H9 (cell line): ENCODE data around the gene FAM20A. TPM values are rescaled to one million over a fixed set of nuclear protein-coding genes. Genes with fewer than 3 reads are reported as not detected.

Source experiments
- DNase-seq: peaks from one replicate; pipeline ENCODE4 v3.0.0-alpha.2; 2017
- H2AFZ ChIP-seq: one replicate; pipeline ENCODE4 v1.6.1; 2013; ENCODE audit warnings: mild to moderate bottlenecking, low read length, control low read depth, moderate library complexity
- H2AK5ac ChIP-seq: 2 replicates; pipeline ENCODE4 v1.6.1; 2013; ENCODE audit warnings: low read length, control low read depth, mixed read lengths; ENCODE audit not compliant: insufficient read length
- H2BK120ac ChIP-seq: one replicate; pipeline ENCODE4 v1.6.1; 2013; ENCODE audit warnings: low read depth, mild to moderate bottlenecking, low read length, control low read depth, inconsistent platforms; ENCODE audit not compliant: poor library complexity, severe bottlenecking
- H2BK12ac ChIP-seq: 2 replicates; pipeline ENCODE4 v1.6.1; 2013; ENCODE audit warnings: low read length, control low read depth, mixed read lengths, low read depth; ENCODE audit not compliant: insufficient read length
- H2BK15ac ChIP-seq: 2 replicates; pipeline ENCODE4 v1.6.1; 2013; ENCODE audit warnings: low read depth, low read length, control low read depth
- H2BK20ac ChIP-seq: one replicate; pipeline ENCODE4 v1.6.1; 2013; ENCODE audit warnings: low read depth, mild to moderate bottlenecking, low read length, control low read depth, inconsistent platforms; ENCODE audit not compliant: poor library complexity, severe bottlenecking
- H2BK5ac ChIP-seq: 2 replicates; pipeline ENCODE4 v1.6.1; 2013; ENCODE audit warnings: low read length, control low read depth, mixed read lengths; ENCODE audit not compliant: insufficient read length
- H3K14ac ChIP-seq: 2 replicates; pipeline ENCODE4 v1.6.1; 2013; ENCODE audit warnings: low read length, control low read depth; ENCODE audit not compliant: insufficient read depth
- H3K18ac ChIP-seq: 2 replicates; pipeline ENCODE4 v1.6.1; 2013; ENCODE audit warnings: low read depth, mild to moderate bottlenecking, mixed read lengths, low read length, control low read depth; ENCODE audit not compliant: insufficient read length
- H3K23ac ChIP-seq: 2 replicates; pipeline ENCODE4 v1.6.1; 2013; ENCODE audit warnings: low read length, control low read depth, mixed read lengths, low read depth; ENCODE audit not compliant: insufficient read length
- H3K23me2 ChIP-seq: 2 replicates; pipeline ENCODE4 v1.6.1; 2013; ENCODE audit warnings: low read depth, mild to moderate bottlenecking, mixed read lengths, low read length, control low read depth; ENCODE audit not compliant: insufficient read length, poor library complexity, severe bottlenecking
- H3K27ac ChIP-seq: 2 replicates; pipeline ENCODE4 v1.5.1; 2013; ENCODE audit warnings: low read length, control low read depth, mixed read lengths, low read depth; ENCODE audit not compliant: insufficient read length
- H3K27me3 ChIP-seq: 2 replicates; pipeline ENCODE4 v1.6.1; 2013; ENCODE audit warnings: low read length, control low read depth, inconsistent platforms; ENCODE audit not compliant: insufficient read depth
- H3K4ac ChIP-seq: 2 replicates; pipeline ENCODE4 v1.6.1; 2013; ENCODE audit warnings: low read depth, mild to moderate bottlenecking, control low read depth, inconsistent platforms, low read length, moderate library complexity
- H3K4me1 ChIP-seq: 2 replicates; pipeline ENCODE4 v1.6.1; 2013; ENCODE audit warnings: low read length, control low read depth, inconsistent platforms; ENCODE audit not compliant: insufficient read depth
- H3K4me2 ChIP-seq: 2 replicates; pipeline ENCODE4 v1.6.1; 2013; ENCODE audit warnings: low read length, control low read depth, mixed read lengths; ENCODE audit not compliant: insufficient read length, insufficient read depth
- H3K56ac ChIP-seq: 2 replicates; pipeline ENCODE4 v1.6.1; 2013; ENCODE audit warnings: low read depth, mild to moderate bottlenecking, mixed read lengths, low read length, control low read depth; ENCODE audit not compliant: insufficient read length
- H3K79me1 ChIP-seq: 2 replicates; pipeline ENCODE4 v1.6.1; 2013; ENCODE audit warnings: low read depth, mild to moderate bottlenecking, moderate library complexity, low read length, control low read depth, inconsistent platforms; ENCODE audit not compliant: insufficient read depth, poor library complexity, severe bottlenecking
- H3K79me2 ChIP-seq: 2 replicates; pipeline ENCODE4 v1.6.1; 2013; ENCODE audit warnings: low read length, control low read depth, inconsistent platforms; ENCODE audit not compliant: insufficient read depth
- H3K9ac ChIP-seq: 2 replicates; pipeline ENCODE4 v1.6.1; 2013; ENCODE audit warnings: low read length, control low read depth, mixed read lengths; ENCODE audit not compliant: insufficient read length; ENCODE audit errors: extremely low read depth
- H3K9me3 ChIP-seq: one replicate; pipeline ENCODE4 v1.6.1; 2013; ENCODE audit warnings: low read depth, low read length, inconsistent platforms; ENCODE audit not compliant: control insufficient read depth
- H3T11ph ChIP-seq: one replicate; pipeline ENCODE4 v1.6.1; 2013; ENCODE audit warnings: mild to moderate bottlenecking, low read length, control low read depth, inconsistent platforms
- H4K20me1 ChIP-seq: one replicate; pipeline ENCODE4 v1.6.1; 2013; ENCODE audit not compliant: control insufficient read depth, insufficient read length, insufficient read depth
- H4K5ac ChIP-seq: 2 replicates; pipeline ENCODE4 v1.6.1; 2013; ENCODE audit warnings: low read depth, mild to moderate bottlenecking, mixed read lengths, low read length, control low read depth; ENCODE audit not compliant: insufficient read length
- H4K8ac ChIP-seq: replicated peaks from 2 replicates; pipeline ENCODE4 v1.6.1; 2013; ENCODE audit warnings: low read length, control low read depth, mixed read lengths, low read depth; ENCODE audit not compliant: insufficient read length
- H4K91ac ChIP-seq: 2 replicates; pipeline ENCODE4 v1.6.1; 2013; ENCODE audit warnings: low read depth, mild to moderate bottlenecking, moderate library complexity, mixed read lengths, low read length, control low read depth; ENCODE audit not compliant: insufficient read length
- H3K27ac Mint-ChIP-seq, 3 experiments: 2 replicates in 2 of 3; 3 replicates in 1 of 3; pipeline ENCODE4 v1.8.0; 2020 to 2021; ENCODE audit warnings: mixed read lengths in 3 of 3, mild to moderate bottlenecking in 1 of 3, moderate library complexity in 1 of 3
- H3K27me3 Mint-ChIP-seq: 2 replicates; pipeline ENCODE4 v1.8.0; 2021; ENCODE audit warnings: low read depth, mild to moderate bottlenecking, moderate library complexity, mixed read lengths
- H3K36me3 Mint-ChIP-seq, 3 experiments: 2 replicates in 2 of 3; 3 replicates in 1 of 3; pipeline ENCODE4 v1.8.0; 2020 to 2021; ENCODE audit warnings: low read depth in 3 of 3, mixed read lengths in 3 of 3; ENCODE audit not compliant: insufficient read depth in 1 of 3
- H3K4me1 Mint-ChIP-seq, 2 experiments: 2 replicates each; pipeline ENCODE4 v1.8.0; 2020; ENCODE audit warnings: mixed read lengths in 2 of 2
- H3K4me3 Mint-ChIP-seq, 2 experiments: 2 replicates in 1 of 2; 3 replicates in 1 of 2; pipeline ENCODE4 v1.8.0; 2020 to 2021; ENCODE audit warnings: mild to moderate bottlenecking in 2 of 2, mixed read lengths in 2 of 2, moderate library complexity in 1 of 2
- H3K9me3 Mint-ChIP-seq, 2 experiments: 2 replicates in 1 of 2; 3 replicates in 1 of 2; pipeline ENCODE4 v1.8.0; 2020; ENCODE audit warnings: mild to moderate bottlenecking in 2 of 2, mixed read lengths in 2 of 2, moderate library complexity in 1 of 2
- WGBS: extraction: QIAGEN DNeasy Blood & Tissue Kit; methylation state at CpG from one replicate; pipeline ENCODE4 v1.1.7; 2013; ENCODE audit warnings: missing lambda C conversion rate, low lambda C conversion rate, mixed read lengths; ENCODE audit not compliant: insufficient read length; ENCODE audit errors: extremely low coverage; 5-methylcytosine and 5-hydroxymethylcytosine counted together
- total RNA-seq: library from RNA; stranded (reverse); gene quantifications from 2 replicates; pipeline ENCODE4 v1.2.1, GENCODE V29; 2021
- TF ChIP-seq, protein P1 (sequence below): fragments of 200-600 bp; sonication (generic); conservative IDR thresholded peaks from 3 replicates; pipeline ENCODE4 v1.8.0; 2021; ENCODE audit warnings: antibody characterized with exemption, mild to moderate bottlenecking

The FAM20A gene
- total RNA-seq, 1 experiment from 2014 or later: 34.4 TPM

DNA sequence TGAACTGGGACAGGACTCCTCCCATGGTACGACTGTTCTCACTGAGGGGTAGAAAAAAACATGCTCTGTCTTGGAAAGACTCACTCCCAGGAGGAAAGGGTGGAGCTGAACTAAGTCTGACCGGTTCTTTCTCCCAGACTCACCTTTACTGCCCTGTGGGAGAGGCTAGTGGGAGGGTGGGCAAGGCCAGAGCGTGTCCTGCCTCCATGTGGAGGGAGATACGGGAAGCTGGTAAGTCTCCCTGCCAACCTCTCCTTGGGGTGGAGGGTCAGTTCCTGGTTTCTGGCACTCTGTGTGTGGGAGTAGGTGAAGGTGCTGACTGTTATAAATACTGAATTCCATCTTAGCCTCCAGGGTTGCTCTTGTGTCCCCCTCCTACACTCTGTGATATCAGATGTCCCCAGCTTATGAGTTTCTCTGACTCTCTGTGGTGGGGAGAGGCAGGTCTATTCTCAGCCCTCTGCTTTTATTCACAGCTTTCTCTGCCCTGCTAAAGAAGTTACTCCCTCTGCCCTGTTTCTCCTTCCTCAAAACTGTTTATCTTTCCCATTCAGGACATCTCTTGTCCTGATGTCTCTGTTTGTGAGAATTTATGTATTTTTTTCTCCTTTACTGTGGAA, 26.9 kb upstream of the FAM20A start:
- Histone ChIP-seq H3K79me2 (no peaks in the 10 kb centered on the region), H2AK5ac (no peak overlapping the region), H3K9ac (no peak overlapping the region), H3K4ac (no peak overlapping the region), H3K4me2 (no peak overlapping the region), H3K18ac (no peak overlapping the region), H2BK5ac (no peak overlapping the region), H4K8ac (peak overlapping the region; percentile 48), H3K23ac (no peak overlapping the region), H4K5ac (no peak overlapping the region), H3K23me2 (no peaks in the 10 kb centered on the region), H3T11ph (no peak overlapping the region), H4K20me1 (no peaks in the 10 kb centered on the region), H3K14ac (peak overlapping the region; percentile 2; the same call in 1 of the 2 replicates), H2BK120ac (no peak overlapping the region), H3K56ac (no peak overlapping the region), H4K91ac (no peak overlapping the region), H2BK20ac (no peak overlapping the region), H2BK12ac (no peak overlapping the region), H3K4me1 (no peaks in the 10 kb centered on the region), H3K79me1 (no peaks in the 10 kb centered on the region), H3K27ac (no peak overlapping the region), H2AFZ (peak overlapping the region; percentile 6), H3K9me3 (no peaks in the 10 kb centered on the region), H2BK15ac (no peak overlapping the region), H3K27me3 (no peaks in the 10 kb centered on the region)
- DNase-seq: peak; percentile 46
- peak overlapping the region in 1 of 3 experiments; percentile 19; a peak in 4 of 7 replicates for H3K27ac Mint-ChIP-seq
- H3K9me3 Mint-ChIP-seq: no peaks in the 10 kb centered on the region
- no peaks in the 10 kb centered on the region for H3K27me3 Mint-ChIP-seq
- no CpG with 5 or more reads among the region's 4 CpGs for WGBS
- TF ChIP-seq, protein P1, sequence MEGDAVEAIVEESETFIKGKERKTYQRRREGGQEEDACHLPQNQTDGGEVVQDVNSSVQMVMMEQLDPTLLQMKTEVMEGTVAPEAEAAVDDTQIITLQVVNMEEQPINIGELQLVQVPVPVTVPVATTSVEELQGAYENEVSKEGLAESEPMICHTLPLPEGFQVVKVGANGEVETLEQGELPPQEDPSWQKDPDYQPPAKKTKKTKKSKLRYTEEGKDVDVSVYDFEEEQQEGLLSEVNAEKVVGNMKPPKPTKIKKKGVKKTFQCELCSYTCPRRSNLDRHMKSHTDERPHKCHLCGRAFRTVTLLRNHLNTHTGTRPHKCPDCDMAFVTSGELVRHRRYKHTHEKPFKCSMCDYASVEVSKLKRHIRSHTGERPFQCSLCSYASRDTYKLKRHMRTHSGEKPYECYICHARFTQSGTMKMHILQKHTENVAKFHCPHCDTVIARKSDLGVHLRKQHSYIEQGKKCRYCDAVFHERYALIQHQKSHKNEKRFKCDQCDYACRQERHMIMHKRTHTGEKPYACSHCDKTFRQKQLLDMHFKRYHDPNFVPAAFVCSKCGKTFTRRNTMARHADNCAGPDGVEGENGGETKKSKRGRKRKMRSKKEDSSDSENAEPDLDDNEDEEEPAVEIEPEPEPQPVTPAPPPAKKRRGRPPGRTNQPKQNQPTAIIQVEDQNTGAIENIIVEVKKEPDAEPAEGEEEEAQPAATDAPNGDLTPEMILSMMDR: no peak
- H3K4me3 Mint-ChIP-seq: no peak overlapping the region
- H3K4me1 Mint-ChIP-seq: peaks cover 9 to 11% of the 10 kb centered on the region in 2 experiments
- no peaks in the 10 kb centered on the region for H3K36me3 Mint-ChIP-seq
